Lower lobe of right lung (tissue), 2 donors: Measurements from ENCODE around the gene OR1M1. TPM values are rescaled to one million over a fixed set of nuclear protein-coding genes. Genes with fewer than 3 reads are reported as not detected.
"Not testable (repeated sequence)": the region's sequence is repeated elsewhere in the genome, so short reads cannot be mapped to it uniquely, and the experiment has no call there.

Source experiments
- ATAC-seq, 2 donors: fragments of 200-7000 bp; cut with Tn5 transposase; one replicate each; pipeline ENCODE4 v1.9.1; 2020 to 2022; ENCODE audit warnings: mild to moderate bottlenecking in 2 of 2, moderate library complexity in 2 of 2
- DNase-seq: peaks from one replicate; pipeline ENCODE4 v3.0.0-alpha.2; 2020
- H3K27ac ChIP-seq: fragments of 200-600 bp; one replicate; pipeline ENCODE4 v1.8.0; 2022
- H3K27me3 ChIP-seq: fragments of 200-600 bp; one replicate; pipeline ENCODE4 v1.8.0; 2022; ENCODE audit warnings: low read depth
- H3K36me3 ChIP-seq: fragments of 200-600 bp; one replicate; pipeline ENCODE4 v1.8.0; 2022; ENCODE audit warnings: mild to moderate bottlenecking
- H3K4me1 ChIP-seq: fragments of 200-600 bp; one replicate; pipeline ENCODE4 v1.8.0; 2022
- H3K4me3 ChIP-seq: fragments of 200-600 bp; one replicate; pipeline ENCODE4 v1.8.0; 2022; ENCODE audit warnings: mild to moderate bottlenecking
- H3K9me3 ChIP-seq: fragments of 200-600 bp; one replicate; pipeline ENCODE4 v1.8.0; 2022
- CTCF ChIP-seq: fragments of 200-600 bp; IDR thresholded peaks from one replicate; pipeline ENCODE4 v1.8.0; 2022; ENCODE audit warnings: antibody characterized with exemption, mild to moderate bottlenecking
- intact Hi-C: fragments of 100-400 bp; cut with DNase I; formaldehyde crosslinking; loops from one replicate; pipeline ENCODE4 v1.11.0; 2022
- total RNA-seq: library from RNA; stranded (reverse); fragmentation: NEBNext Ultra II Directional; extraction: Animal tissue kit (Norgen Biotek cat#: 25700); gene quantifications from one replicate; pipeline ENCODE4 v1.2.1, GENCODE V29; 2021
- donor health status: DM: no; HTN: yes; CAD: no; lungs with severe emphysema.

OR1M1 gene
- total RNA-seq, 1 donor from 2014 or later: not detected

GRCh38 chr19:9054765-9055164 lies 32.1 kb upstream of the OR1M1 start:
- intact Hi-C loops: no loop called here
- TF ChIP-seq CTCF: no peak
- no peaks in the 10 kb centered on the region for H3K9me3 ChIP-seq
- peaks cover 4% of the 10 kb centered on the region for H3K27me3 ChIP-seq
- no peaks in the 10 kb centered on the region for H3K4me1 ChIP-seq
- no peak overlapping the region for H3K4me3 ChIP-seq
- no peak overlapping the region for H3K27ac ChIP-seq
- no peaks in the 10 kb centered on the region for H3K36me3 ChIP-seq
- DNase-seq (no peak), ATAC-seq (no peak)

- H3K27me3 ChIP-seq, H3K27ac ChIP-seq, intact Hi-C loops, H3K4me1 ChIP-seq, H3K4me3 ChIP-seq, DNase-seq, H3K36me3 ChIP-seq, ATAC-seq, H3K9me3 ChIP-seq: not testable (repeated sequence)
These were observed 30.7 kb upstream of the OR1M1 start for GRCh38 chr19:9056131-9056530.

- DNase-seq (no peak), ATAC-seq (no peak)
- no peaks in the 10 kb centered on the region for H3K27me3 ChIP-seq
- H3K27ac ChIP-seq: no peak overlapping the region
- no peaks in the 10 kb centered on the region for H3K4me1 ChIP-seq
- no peaks in the 10 kb centered on the region for H3K36me3 ChIP-seq
- H3K9me3 ChIP-seq: no peaks in the 10 kb centered on the region
- no peak for TF ChIP-seq CTCF
- H3K4me3 ChIP-seq: no peak overlapping the region
- intact Hi-C loops: no loop called here
These were observed 29.2 kb upstream of the OR1M1 start for GRCh38 chr19:9057505-9058258.

GRCh38 chr19:9058905-9059667 lies 27.8 kb upstream of the OR1M1 start:
- DNase-seq (no peak), ATAC-seq (no peak)
- H3K9me3 ChIP-seq: no peaks in the 10 kb centered on the region
- no peak overlapping the region for H3K27ac ChIP-seq
- H3K36me3 ChIP-seq: no peaks in the 10 kb centered on the region
- H3K4me3 ChIP-seq: no peak overlapping the region
- H3K4me1 ChIP-seq: no peaks in the 10 kb centered on the region
- TF ChIP-seq CTCF: no peak
- intact Hi-C loops: no loop called here
- H3K27me3 ChIP-seq: no peaks in the 10 kb centered on the region

- TF ChIP-seq CTCF: no peak
- Histone ChIP-seq H3K9me3 (no peaks in the 10 kb centered on the region), H3K36me3 (no peaks in the 10 kb centered on the region), H3K27ac (no peak overlapping the region), H3K4me3 (no peak overlapping the region), H3K27me3 (no peaks in the 10 kb centered on the region), H3K4me1 (no peaks in the 10 kb centered on the region)
- intact Hi-C loops: no loop called here
- no peak for DNase-seq
- no peak for ATAC-seq
These were observed 26.1 kb upstream of the OR1M1 start for GRCh38 chr19:9060564-9061340.
